Measurements from ENCODE around the gene MMGT1.

Gene MMGT1

DNA sequence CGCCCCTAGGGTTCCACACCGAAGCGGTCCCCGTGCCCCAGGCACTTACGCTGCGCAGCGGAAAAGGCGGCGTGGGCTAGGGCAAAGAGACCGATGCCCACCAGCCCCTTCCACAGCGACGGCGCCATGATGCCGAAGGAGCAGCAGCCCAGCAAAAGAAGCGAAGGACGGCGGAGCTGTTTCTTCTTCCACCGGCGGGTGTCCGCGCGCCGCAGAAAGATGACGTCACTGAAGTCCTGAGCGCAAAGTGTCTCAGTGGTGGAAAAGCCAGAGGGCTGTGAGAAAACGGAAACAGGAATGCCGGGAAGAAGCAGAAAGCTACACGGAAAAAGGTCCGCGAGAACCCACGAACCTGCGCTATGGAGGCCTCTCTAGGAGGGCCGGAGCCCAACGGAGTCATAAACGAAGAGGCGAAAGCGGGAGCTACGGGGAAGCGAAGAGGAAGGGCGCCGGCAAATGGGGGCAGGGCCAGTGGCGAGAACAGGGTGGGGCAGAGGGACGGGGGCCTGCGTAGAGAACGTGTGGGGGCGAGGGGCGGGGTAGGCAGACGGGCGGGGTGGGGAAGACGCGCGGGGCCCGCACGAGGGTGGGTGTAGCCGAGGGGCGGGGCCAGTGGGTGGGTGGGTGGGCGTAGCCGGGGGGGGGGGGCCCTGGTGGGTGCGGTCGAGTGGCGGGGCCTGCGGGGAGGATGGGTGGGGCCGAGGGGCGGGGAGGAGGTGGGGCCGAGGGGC, at the start of gene MMGT1:
Gene MMGT1, minus strand, starts transcription at position 441 of the 731 bp plus-strand sequence. Its CDS starts 313 bp downstream, at position 128.
- TF ChIP-seq, protein P1, sequence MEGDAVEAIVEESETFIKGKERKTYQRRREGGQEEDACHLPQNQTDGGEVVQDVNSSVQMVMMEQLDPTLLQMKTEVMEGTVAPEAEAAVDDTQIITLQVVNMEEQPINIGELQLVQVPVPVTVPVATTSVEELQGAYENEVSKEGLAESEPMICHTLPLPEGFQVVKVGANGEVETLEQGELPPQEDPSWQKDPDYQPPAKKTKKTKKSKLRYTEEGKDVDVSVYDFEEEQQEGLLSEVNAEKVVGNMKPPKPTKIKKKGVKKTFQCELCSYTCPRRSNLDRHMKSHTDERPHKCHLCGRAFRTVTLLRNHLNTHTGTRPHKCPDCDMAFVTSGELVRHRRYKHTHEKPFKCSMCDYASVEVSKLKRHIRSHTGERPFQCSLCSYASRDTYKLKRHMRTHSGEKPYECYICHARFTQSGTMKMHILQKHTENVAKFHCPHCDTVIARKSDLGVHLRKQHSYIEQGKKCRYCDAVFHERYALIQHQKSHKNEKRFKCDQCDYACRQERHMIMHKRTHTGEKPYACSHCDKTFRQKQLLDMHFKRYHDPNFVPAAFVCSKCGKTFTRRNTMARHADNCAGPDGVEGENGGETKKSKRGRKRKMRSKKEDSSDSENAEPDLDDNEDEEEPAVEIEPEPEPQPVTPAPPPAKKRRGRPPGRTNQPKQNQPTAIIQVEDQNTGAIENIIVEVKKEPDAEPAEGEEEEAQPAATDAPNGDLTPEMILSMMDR (IDR thresholded peaks at IDR 0.05; ENCODE audit: borderline replicate concordance, control extremely low read depth, extremely low read depth, insufficient read depth, missing control alignments): no peak
- in situ Hi-C loops (cut with MboI; ENCODE audit: low sequenced_read_pairs, unreplicated experiment): no loop called here
- DNase-seq (ENCODE audit: low spot score): peak; percentile 89

DNA sequence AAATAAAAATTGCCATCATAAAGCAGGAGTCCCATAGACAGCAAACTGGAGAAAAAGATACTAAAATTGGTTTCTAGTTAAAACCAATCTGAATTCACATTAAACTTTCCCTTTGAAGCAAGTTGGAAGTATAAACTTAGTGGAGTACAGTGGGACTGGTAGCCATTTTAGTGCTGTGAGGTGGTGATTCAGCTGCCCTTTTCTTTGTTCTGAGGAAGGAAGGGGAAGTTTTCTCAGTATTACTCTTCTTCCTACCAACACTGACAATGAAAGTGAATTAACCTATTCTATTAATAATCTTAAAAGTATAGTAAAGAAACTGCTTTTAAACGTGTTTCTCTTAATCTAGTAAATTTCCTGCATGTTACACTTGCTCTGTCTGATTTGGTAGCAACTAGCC, 48.1 kb upstream of the MMGT1 start:
- in situ Hi-C loops (cut with MboI; ENCODE audit: low sequenced_read_pairs, unreplicated experiment): no loop called here
- no peak for DNase-seq (ENCODE audit: low spot score)
- TF ChIP-seq, protein P1 (IDR thresholded peaks at IDR 0.05; ENCODE audit: borderline replicate concordance, control extremely low read depth, extremely low read depth, insufficient read depth, missing control alignments): no peak

DNA sequence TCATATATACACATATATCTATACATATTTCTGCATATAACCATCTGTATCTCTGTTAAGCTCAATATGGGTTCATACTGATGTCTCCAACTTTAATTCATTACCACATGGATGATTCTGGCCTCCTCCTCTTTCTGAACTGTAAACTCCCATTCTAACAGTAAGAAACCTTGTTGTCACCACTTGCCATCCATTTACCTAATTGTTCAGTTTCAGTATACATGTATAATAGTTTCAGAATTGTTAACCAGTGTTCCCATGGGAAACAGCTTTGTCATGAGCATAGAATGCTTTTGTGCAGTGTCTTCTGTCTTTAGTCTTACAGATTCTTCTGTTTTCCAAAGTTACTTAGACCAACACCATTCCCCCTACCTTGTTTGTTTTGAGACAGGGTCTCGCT, 47.4 kb upstream of the MMGT1 start:
- no peak for DNase-seq (ENCODE audit: low spot score)
- in situ Hi-C loops (cut with MboI; ENCODE audit: low sequenced_read_pairs, unreplicated experiment): no loop called here
- TF ChIP-seq, protein P1 (IDR thresholded peaks at IDR 0.05; ENCODE audit: borderline replicate concordance, control extremely low read depth, extremely low read depth, insufficient read depth, missing control alignments): no peak

DNA sequence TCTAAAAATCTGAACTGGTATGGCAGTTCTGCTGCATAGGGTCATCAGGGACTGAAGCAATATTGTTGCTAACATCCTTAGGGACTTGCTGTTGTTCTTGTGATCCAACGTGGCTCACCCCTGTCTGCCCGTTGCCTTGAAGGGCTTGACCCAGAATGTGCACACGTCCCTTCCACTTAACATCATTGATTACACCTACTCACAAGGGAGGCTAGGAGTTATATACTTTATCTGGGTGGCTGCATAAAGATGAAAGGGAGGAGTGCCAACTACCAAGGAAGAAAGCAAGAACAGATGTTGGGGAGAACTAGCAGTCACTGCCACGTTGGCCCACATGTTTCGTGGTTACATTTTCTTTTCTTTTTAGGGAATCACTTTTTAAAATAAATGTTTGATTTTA, 45.4 kb upstream of the MMGT1 start:
- in situ Hi-C loops (cut with MboI; ENCODE audit: low sequenced_read_pairs, unreplicated experiment): no loop called here
- TF ChIP-seq, protein P1 (IDR thresholded peaks at IDR 0.05; ENCODE audit: borderline replicate concordance, control extremely low read depth, extremely low read depth, insufficient read depth, missing control alignments): no peak
- DNase-seq (ENCODE audit: low spot score): no peak

DNA sequence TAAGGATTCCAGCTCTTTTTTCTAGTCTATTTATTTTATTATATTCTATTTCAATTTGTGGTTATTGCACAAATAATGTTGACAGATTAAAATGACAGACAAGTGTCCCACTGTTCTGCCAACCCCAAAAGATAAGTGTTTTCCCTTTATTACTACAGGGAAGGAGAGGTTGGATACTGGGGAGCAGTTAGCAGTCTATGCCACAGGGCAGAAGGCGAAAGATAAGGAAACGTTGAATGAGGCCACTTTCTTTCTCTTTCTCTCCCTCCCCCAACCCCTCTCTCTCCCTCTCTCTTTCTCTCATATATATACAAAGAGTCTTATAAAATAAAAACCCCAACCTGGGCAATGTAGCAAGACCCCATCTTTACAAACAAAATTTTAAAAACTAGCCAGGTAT, 43.1 kb upstream of the MMGT1 start:
- in situ Hi-C loops (cut with MboI; ENCODE audit: low sequenced_read_pairs, unreplicated experiment): no loop called here
- DNase-seq (ENCODE audit: low spot score): no peak
- TF ChIP-seq, protein P1 (IDR thresholded peaks at IDR 0.05; ENCODE audit: borderline replicate concordance, control extremely low read depth, extremely low read depth, insufficient read depth, missing control alignments): no peak

DNA sequence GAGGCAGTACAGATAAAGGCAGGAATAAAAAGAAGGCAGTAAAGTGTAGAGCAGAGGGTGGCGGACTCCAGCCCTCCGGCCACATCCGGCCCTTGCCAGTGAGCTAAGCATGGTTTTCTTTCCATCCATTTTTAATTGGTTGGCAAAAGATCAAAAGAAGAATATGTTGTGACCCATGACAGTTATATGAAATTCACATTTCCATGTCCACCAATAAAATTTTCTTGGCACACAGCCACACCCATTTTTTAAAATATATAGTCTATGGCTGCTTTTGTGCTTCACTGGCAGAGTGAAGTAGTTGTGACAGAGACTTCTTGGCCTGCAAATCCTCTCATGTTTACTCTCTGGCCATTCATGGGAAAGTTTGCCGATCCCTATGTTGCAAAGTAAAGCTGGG, 41.2 kb upstream of the MMGT1 start:
- TF ChIP-seq, protein P1 (IDR thresholded peaks at IDR 0.05; ENCODE audit: borderline replicate concordance, control extremely low read depth, extremely low read depth, insufficient read depth, missing control alignments): no peak
- in situ Hi-C loops (cut with MboI; ENCODE audit: low sequenced_read_pairs, unreplicated experiment): no loop called here

More for the DNA sequence above, 41.2 kb upstream of the MMGT1 start:
- no peak for DNase-seq (ENCODE audit: low spot score)
